Subcutaneous abdominal adipose tissue (tissue), 5 donors: Measurements from ENCODE around the gene AJM1.
A peak's percentile ranks its signal among the peaks of the same experiment; 100 is the strongest.

ENCODE experiments used
- H3K27ac ChIP-seq: one replicate; pipeline ENCODE4 v1.7.0; 2013; ENCODE audit warnings: low read depth, mild to moderate bottlenecking, inconsistent platforms, low read length, moderate library complexity
- H3K27me3 ChIP-seq, 5 donors: one replicate each; pipeline ENCODE4 v1.7.0; 2013; ENCODE audit warnings: low read length in 5 of 5, inconsistent platforms in 1 of 5; ENCODE audit not compliant: control insufficient read depth in 5 of 5, insufficient read depth in 4 of 5
- H3K36me3 ChIP-seq, 5 donors: one replicate each; pipeline ENCODE4 v1.7.0; 2013; ENCODE audit warnings: low read length in 5 of 5; ENCODE audit not compliant: control insufficient read depth in 5 of 5, insufficient read depth in 5 of 5
- H3K4me1 ChIP-seq, 5 donors: one replicate each; pipeline ENCODE4 v1.7.0; 2013; ENCODE audit warnings: low read length in 5 of 5, mild to moderate bottlenecking in 3 of 5, moderate library complexity in 1 of 5; ENCODE audit not compliant: control insufficient read depth in 5 of 5, insufficient read depth in 5 of 5
- H3K4me3 ChIP-seq, 5 donors: one replicate each; pipeline ENCODE4 v1.7.0; 2013; ENCODE audit warnings: low read length in 5 of 5, low read depth in 1 of 5
- H3K9ac ChIP-seq, 5 donors: one replicate each; pipeline ENCODE4 v1.7.0; 2013; ENCODE audit warnings: low read length in 5 of 5, mild to moderate bottlenecking in 4 of 5, moderate library complexity in 3 of 5
- H3K9me3 ChIP-seq, 5 donors: one replicate each; pipeline ENCODE4 v1.7.0; 2013; ENCODE audit warnings: low read length in 5 of 5; ENCODE audit not compliant: control insufficient read depth in 5 of 5
- donor health status: healthy.
- donor health status: healthy.
- donor health status: healthy.
- donor health status: healthy.
- donor health status: healthy.

Gene AJM1

DNA sequence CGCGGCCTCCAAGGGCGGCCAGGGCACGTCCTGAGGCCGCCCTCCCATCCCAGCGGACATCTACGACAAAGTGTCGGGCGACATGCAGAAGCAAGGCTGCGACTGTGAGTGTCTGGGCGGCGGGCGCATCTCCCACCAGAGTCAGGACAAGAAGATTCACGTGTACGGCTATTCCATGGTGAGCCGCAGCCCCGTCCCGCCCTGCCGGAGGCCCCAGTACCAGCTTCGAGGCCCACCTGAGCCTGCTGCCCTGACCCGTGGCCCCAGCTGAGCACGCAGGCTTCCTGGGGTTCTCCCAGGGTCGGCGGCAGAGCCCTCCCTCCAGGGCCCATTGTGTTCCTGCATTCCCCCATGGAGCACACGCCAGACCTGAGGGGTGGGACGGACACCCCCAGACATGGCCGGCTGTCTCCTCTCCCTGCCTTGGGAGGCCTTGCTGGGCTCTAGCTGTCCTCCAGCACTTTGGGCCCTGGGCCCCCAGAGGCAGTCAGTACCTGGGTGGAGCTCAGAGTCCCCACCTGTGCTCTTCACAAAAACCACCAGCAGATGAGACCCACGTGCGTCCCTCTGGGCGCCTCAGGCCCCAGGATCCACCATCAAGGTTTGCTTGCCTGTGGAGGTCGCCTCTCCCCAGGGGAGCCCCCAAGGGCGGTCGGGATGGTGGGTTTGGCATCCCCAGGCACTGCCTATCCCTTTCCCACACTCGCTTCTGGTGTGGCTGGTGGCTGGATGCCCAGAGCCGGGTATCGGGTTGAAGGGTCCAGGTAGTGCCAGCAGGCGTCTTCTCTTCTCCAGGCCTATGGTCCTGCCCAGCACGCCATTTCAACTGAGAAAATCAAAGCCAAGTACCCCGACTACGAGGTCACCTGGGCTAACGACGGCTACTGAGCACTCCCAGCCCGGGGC is 7.9 kb downstream of the AJM1 start:
- Histone ChIP-seq H3K9ac (peak overlapping the region in 4 of 5 donors; percentile 64 to 81 (median 71)), H3K4me1 (peaks cover 2 to 53% (median 31%) of the 10 kb centered on the region in 5 donors), H3K9me3 (no peaks in the 10 kb centered on the region), H3K4me3 (peak overlapping the region; percentile 22 to 91 (median 65)), H3K36me3 (peaks cover 0 to 13% (median 3%) of the 10 kb centered on the region in 5 donors), H3K27me3 (peaks cover 3 to 17% (median 14%) of the 10 kb centered on the region in 5 donors), H3K27ac (peak overlapping the region; percentile 74)

DNA sequence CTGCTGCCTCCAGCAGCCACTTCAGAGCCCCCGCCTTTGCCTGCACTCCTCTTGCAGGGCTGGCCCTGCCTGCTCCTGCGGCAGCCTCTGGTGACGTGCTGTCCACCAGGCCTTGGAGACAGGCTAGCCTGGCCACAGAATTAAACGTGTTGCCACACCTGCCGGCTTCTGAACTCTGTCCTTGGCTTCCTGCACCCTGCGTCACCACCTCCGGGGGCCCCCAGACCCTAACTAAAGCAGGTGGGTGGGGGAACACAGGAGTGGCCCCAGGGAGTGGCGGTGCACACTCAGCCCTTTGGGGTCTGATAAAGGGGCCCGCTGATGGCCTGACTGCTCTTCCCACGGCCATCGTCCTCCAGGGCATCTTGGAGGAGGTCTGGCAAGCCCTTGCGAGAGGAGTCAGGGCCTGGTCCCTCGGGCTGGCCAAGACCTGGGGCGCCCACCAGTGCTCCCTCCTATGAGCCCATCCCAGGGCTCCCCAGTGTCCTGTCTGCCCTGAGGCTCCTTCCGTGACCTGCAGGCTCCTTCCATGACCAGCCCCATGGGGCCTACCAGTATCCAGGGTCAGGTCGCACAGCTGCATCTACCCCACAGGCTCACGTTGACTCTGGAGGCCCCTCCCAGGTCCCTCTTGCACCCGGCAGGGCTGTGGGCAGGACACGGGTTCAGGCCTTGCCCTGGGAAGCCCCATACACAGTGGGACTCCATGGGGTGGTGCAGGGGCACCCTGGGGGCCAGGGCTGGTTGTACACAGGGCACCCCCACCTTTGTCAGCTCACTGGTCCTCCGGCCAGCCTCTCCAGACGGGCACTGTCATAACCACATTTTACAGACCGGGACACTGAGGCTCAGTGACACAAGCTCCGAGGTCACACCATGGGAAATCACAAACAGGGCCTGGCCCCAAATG is 8.8 kb downstream of the AJM1 start:
- Histone ChIP-seq H3K9me3 (no peaks in the 10 kb centered on the region), H3K4me3 (no peak overlapping the region), H3K4me1 (peaks cover 2 to 60% (median 35%) of the 10 kb centered on the region in 5 donors), H3K36me3 (peaks cover 0 to 13% (median 3%) of the 10 kb centered on the region in 5 donors), H3K9ac (peak overlapping the region in 1 of 5 donors; percentile 5), H3K27ac (no peak overlapping the region), H3K27me3 (peaks cover 3 to 9% (median 7%) of the 10 kb centered on the region in 5 donors)

DNA sequence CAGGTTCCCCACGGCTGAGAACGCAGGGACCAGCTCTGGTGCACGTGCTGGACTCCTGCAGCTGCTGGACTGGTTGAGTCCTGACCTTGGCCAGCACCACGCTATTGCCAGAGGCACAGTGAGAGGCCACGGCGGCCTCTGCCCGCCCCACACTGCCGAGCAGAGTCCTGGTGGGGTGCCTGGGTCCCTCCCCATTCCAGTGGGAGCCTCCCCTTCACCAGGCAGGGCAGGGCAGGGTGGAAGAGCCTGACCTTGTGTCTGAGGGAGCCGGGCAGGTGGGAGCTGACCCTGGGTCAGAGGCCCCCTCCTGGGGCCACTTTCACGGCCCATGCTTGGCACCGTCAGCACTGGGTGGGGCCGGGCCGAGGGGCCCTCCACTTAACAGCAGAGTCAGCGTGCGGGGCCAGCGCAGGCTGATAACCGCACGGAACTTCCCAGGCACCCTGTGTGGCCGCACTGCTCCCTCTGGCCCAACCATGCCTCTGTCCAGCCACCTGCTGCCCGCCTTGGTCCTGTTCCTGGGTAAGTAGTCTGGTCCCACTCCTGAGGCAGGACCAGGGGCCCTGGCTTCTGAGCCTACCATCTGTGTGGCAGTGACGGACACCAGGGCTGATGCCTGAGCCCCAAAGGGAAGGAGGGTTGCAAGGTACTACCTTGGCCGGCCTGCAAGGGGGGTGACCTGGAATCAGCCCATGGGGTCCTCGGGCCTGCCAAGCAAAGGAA is 9.8 kb downstream of the AJM1 start, which contains the start of gene MAMDC4:
MAMDC4 (plus strand) TSS at position 406 of the 723 bp plus-strand sequence; CDS start at position 477, 71 bp downstream.
- peaks cover 0 to 13% (median 3%) of the 10 kb centered on the region in 5 donors for H3K36me3 ChIP-seq
- H3K27me3 ChIP-seq, result no peaks in the 10 kb centered on the region
- H3K4me3 ChIP-seq, result no peak within 1 kb of the TSS
- H3K9me3 ChIP-seq, result no peaks in the 10 kb centered on the region
- peak within 1 kb of the TSS in 1 of 5 donors; percentile 5 for H3K9ac ChIP-seq
- peaks cover 2 to 59% (median 30%) of the 10 kb centered on the region in 5 donors for H3K4me1 ChIP-seq
- no peak within 1 kb of the TSS for H3K27ac ChIP-seq

- Histone ChIP-seq H3K27ac (no peak overlapping the region), H3K9ac (peak overlapping the region in 1 of 5 donors; percentile 4), H3K4me1 (peaks cover 2 to 54% (median 25%) of the 10 kb centered on the region in 5 donors), H3K4me3 (no peak overlapping the region), H3K27me3 (no peaks in the 10 kb centered on the region), H3K9me3 (no peaks in the 10 kb centered on the region), H3K36me3 (peaks cover 0 to 13% (median 3%) of the 10 kb centered on the region in 5 donors)
These were observed 10.7 kb downstream of the AJM1 start for GRCh38 chr9:136852664-136853595.

DNA sequence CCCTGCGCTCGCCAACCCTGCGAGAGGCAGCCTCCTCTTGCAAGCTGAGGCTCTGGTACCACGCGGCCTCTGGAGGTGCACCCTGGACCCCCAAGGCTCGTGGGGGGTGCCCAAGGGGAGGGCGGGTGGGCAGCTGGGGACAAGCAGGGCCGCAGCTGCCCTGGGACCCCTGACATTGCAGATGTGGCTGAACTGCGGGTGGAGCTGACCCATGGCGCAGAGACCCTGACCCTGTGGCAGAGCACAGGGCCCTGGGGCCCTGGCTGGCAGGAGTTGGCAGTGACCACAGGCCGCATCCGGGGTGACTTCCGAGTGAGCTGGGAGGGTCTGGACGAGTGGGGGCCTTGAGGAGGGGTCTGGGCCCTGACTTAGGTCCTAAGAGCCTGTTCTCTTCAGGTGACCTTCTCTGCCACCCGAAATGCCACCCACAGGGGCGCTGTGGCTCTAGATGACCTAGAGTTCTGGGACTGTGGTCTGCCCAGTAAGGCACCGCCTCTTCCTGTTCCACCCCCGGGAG is 11.4 kb downstream of the AJM1 start:
- peaks cover 0 to 15% (median 3%) of the 10 kb centered on the region in 5 donors for H3K36me3 ChIP-seq
- H3K4me1 ChIP-seq, result peaks cover 2 to 53% (median 20%) of the 10 kb centered on the region in 5 donors
- no peaks in the 10 kb centered on the region for H3K9me3 ChIP-seq
- H3K27me3 ChIP-seq, result no peaks in the 10 kb centered on the region
- H3K4me3 ChIP-seq, result no peak overlapping the region
- H3K9ac ChIP-seq, result no peak overlapping the region
- no peak overlapping the region for H3K27ac ChIP-seq

GRCh38 chr9:136854113-136854841 is 12.0 kb downstream of the AJM1 start:
- peaks cover 2 to 59% (median 25%) of the 10 kb centered on the region in 5 donors for H3K4me1 ChIP-seq

DNA sequence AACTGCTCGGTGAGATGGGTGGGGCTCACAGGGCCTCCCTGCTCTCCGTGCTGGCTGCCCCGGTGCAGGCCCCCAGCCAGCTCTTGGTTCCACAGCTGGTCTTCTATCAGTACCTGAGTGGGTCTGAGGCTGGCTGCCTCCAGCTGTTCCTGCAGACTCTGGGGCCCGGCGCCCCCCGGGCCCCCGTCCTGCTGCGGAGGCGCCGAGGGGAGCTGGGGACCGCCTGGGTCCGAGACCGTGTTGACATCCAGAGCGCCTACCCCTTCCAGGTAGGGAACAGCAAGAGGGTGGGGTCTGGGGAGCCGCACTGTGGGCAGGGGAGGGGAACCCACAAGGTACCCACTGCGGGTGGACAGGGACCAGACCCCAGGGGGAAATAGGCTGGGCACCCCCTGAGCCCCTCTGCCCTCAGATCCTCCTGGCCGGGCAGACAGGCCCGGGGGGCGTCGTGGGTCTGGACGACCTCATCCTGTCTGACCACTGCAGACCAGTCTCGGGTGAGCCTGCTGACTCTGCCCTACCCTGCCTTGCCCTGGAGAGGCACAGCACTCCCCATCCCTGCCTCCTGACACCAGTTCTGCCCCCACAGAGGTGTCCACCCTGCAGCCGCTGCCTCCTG is 12.7 kb downstream of the AJM1 start:
- Histone ChIP-seq H3K36me3 (peaks cover 0 to 22% (median 3%) of the 10 kb centered on the region in 5 donors), H3K27ac (no peak overlapping the region), H3K9ac (no peak overlapping the region), H3K4me1 (peaks cover 2 to 62% (median 27%) of the 10 kb centered on the region in 5 donors), H3K9me3 (no peaks in the 10 kb centered on the region), H3K4me3 (no peak overlapping the region), H3K27me3 (no peaks in the 10 kb centered on the region)

More at GRCh38 chr9:136854113-136854841, 12.0 kb downstream of the AJM1 start:
- Histone ChIP-seq H3K27me3 (no peaks in the 10 kb centered on the region), H3K9ac (no peak overlapping the region), H3K9me3 (no peaks in the 10 kb centered on the region), H3K4me3 (no peak overlapping the region), H3K27ac (no peak overlapping the region), H3K36me3 (peaks cover 0 to 21% (median 3%) of the 10 kb centered on the region in 5 donors)
